PC-9 (cell line): Measurements from ENCODE around the gene HSPA1L. TPM values are rescaled to one million over a fixed set of nuclear protein-coding genes. Genes with fewer than 3 reads are reported as not detected.
"Not testable (repeated sequence)": the region's sequence is repeated elsewhere in the genome, so short reads cannot be mapped to it uniquely, and the experiment has no call there.

Source experiments
- BruUV-seq: library from RNA; stranded (reverse); fragments of 400-500 nt; replicated peaks from 2 replicates; lab custom pipeline; 2021; lab: Mats Ljungman, UMichigan
- CTCF ChIA-PET: fragments of 300-600 bp; sonication (Branson Sonifier 250); formaldehyde crosslinking; loops from one replicate; lab custom pipeline; 2022; ENCODE audit warnings: antibody characterized with exemption; lab: Charles Lee
- POLR2A ChIA-PET: fragments of 300-600 bp; sonication (Branson Sonifier 250); formaldehyde crosslinking; loops from one replicate; lab custom pipeline; 2022; ENCODE audit warnings: antibody characterized with exemption; ENCODE audit not compliant: unreplicated experiment; lab: Charles Lee
- DNase-seq, 2 experiments: peaks; one replicate each; pipeline versions ENCODE4 v3.0.0 to v3.0.0-alpha.2; 2015 to 2022; ENCODE audit warnings: mixed read lengths in 1 of 2
- H2AFZ ChIP-seq: fragments of 200-600 bp; sonication (generic); 2 replicates; pipeline ENCODE4 v1.8.1; 2017; ENCODE audit warnings: antibody characterized with exemption
- H3F3A ChIP-seq: fragments of 200-600 bp; sonication (generic); 2 replicates; pipeline ENCODE4 v1.8.1; 2017; ENCODE audit warnings: antibody characterized with exemption, mild to moderate bottlenecking, low read depth; ENCODE audit not compliant: insufficient read depth
- H3K27ac ChIP-seq: fragments of 200-600 bp; sonication (generic); 2 replicates; pipeline ENCODE4 v1.6.1; 2016; ENCODE audit warnings: mixed run types
- H3K27me3 ChIP-seq: fragments of 200-600 bp; sonication (generic); 2 replicates; pipeline ENCODE4 v1.6.1; 2016; ENCODE audit warnings: low read depth, mixed run types; ENCODE audit not compliant: insufficient read depth
- H3K36me3 ChIP-seq: fragments of 200-600 bp; sonication (generic); 2 replicates; pipeline ENCODE4 v1.6.1; 2016; ENCODE audit warnings: low read depth, mixed run types
- H3K4me1 ChIP-seq: fragments of 200-600 bp; sonication (generic); replicated peaks from 2 replicates; pipeline ENCODE4 v1.6.1; 2016; ENCODE audit warnings: mixed run types; ENCODE audit not compliant: insufficient read depth
- H3K4me2 ChIP-seq: fragments of 200-600 bp; sonication (generic); 2 replicates; pipeline ENCODE4 v1.6.1; 2017; ENCODE audit warnings: mixed run types
- H3K4me3 ChIP-seq: fragments of 200-600 bp; sonication (generic); 2 replicates; pipeline ENCODE4 v1.6.1; 2016; ENCODE audit warnings: mixed run types
- H3K79me2 ChIP-seq: fragments of 200-600 bp; sonication (generic); 2 replicates; pipeline ENCODE4 v1.6.1; 2017; ENCODE audit warnings: low read depth, mixed run types
- H3K9me2 ChIP-seq: fragments of 200-600 bp; sonication (generic); 2 replicates; pipeline ENCODE4 v1.8.1; 2017; ENCODE audit warnings: mild to moderate bottlenecking; ENCODE audit not compliant: insufficient read depth
- H3K9me3 ChIP-seq: fragments of 200-600 bp; sonication (generic); 2 replicates; pipeline ENCODE4 v1.8.1; 2016; ENCODE audit warnings: low read depth; ENCODE audit not compliant: insufficient read depth
- H4K20me1 ChIP-seq: fragments of 200-600 bp; sonication (generic); 2 replicates; pipeline ENCODE4 v1.8.1; 2017; ENCODE audit not compliant: insufficient read depth
- EZH2 ChIP-seq: fragments of 200-600 bp; sonication (generic); IDR thresholded peaks from 2 replicates; pipeline ENCODE4 v1.8.0; 2017; ENCODE audit warnings: antibody characterized with exemption, low read depth
- intact Hi-C: fragments of 100-400 bp; cut with micrococcal nuclease; formaldehyde crosslinking; loops from one replicate; pipeline ENCODE4 v1.10.0; 2022; ENCODE audit not compliant: unreplicated experiment
- total RNA-seq: library from RNA; stranded (reverse); gene quantifications from 2 replicates; pipeline ENCODE4 v1.2.3, GENCODE V29; 2021
- TF ChIP-seq, protein P1 (sequence below): fragments of 200-600 bp; sonication (generic); conservative IDR thresholded peaks from 2 replicates; pipeline ENCODE4 v1.6.1; 2017; ENCODE audit warnings: mixed run types, antibody characterized with exemption, mild to moderate bottlenecking, moderate library complexity

Gene HSPA1L
- total RNA-seq, 1 experiment from 2014 or later: 2.3 TPM

DNA sequence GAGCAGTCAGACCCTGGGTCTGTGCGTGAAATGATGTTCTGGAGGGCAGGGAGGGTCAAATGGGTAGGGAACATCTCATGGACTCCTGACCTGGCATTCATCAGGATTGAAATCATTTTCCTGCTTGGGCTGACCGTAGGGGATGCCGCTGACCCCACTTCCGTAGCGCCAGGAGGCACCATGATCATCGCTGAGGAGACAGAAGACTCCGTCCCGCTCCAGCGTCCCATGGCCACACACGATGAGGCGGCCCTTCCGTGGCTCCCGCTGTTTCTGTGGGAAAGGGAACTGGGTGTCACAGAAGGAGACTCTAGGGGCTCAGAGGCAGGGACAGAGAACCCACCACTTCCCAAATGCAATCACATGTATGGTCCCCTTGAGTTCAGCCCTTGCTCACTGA, 45.3 kb upstream of the HSPA1L start:
- BruUV-seq: no TSS peak
- H3K27ac ChIP-seq: no peak overlapping the region
- H3K27me3 ChIP-seq: no peaks in the 10 kb centered on the region
- no peaks in the 10 kb centered on the region for H4K20me1 ChIP-seq
- ChIA-PET POLR2A (no interaction called here), CTCF (no interaction called here)
- intact Hi-C loops: no loop called here
- no peak overlapping the region for H2AFZ ChIP-seq
- no peaks in the 10 kb centered on the region for H3K9me2 ChIP-seq
- H3K36me3 ChIP-seq: no peaks in the 10 kb centered on the region
- H3K4me2 ChIP-seq: no peak overlapping the region
- H3K4me1 ChIP-seq: peaks cover 19% of the 10 kb centered on the region
- no peak overlapping the region for H3K4me3 ChIP-seq
- no peaks in the 10 kb centered on the region for H3K79me2 ChIP-seq
- DNase-seq: no peak
- H3F3A ChIP-seq: peaks cover 19% of the 10 kb centered on the region; the same call in 1 of the 2 replicates
- TF ChIP-seq EZH2: no peak
- TF ChIP-seq, protein P1, sequence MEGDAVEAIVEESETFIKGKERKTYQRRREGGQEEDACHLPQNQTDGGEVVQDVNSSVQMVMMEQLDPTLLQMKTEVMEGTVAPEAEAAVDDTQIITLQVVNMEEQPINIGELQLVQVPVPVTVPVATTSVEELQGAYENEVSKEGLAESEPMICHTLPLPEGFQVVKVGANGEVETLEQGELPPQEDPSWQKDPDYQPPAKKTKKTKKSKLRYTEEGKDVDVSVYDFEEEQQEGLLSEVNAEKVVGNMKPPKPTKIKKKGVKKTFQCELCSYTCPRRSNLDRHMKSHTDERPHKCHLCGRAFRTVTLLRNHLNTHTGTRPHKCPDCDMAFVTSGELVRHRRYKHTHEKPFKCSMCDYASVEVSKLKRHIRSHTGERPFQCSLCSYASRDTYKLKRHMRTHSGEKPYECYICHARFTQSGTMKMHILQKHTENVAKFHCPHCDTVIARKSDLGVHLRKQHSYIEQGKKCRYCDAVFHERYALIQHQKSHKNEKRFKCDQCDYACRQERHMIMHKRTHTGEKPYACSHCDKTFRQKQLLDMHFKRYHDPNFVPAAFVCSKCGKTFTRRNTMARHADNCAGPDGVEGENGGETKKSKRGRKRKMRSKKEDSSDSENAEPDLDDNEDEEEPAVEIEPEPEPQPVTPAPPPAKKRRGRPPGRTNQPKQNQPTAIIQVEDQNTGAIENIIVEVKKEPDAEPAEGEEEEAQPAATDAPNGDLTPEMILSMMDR: no peak
- no peaks in the 10 kb centered on the region for H3K9me3 ChIP-seq

- BruUV-seq: no TSS peak
- intact Hi-C loops: no loop called here
- no peak for DNase-seq
- Histone ChIP-seq H4K20me1 (no peaks in the 10 kb centered on the region), H3K9me3 (no peaks in the 10 kb centered on the region), H3K9me2 (no peaks in the 10 kb centered on the region), H3K4me1 (peaks cover 15% of the 10 kb centered on the region), H3K36me3 (no peaks in the 10 kb centered on the region), H3K79me2 (no peaks in the 10 kb centered on the region), H2AFZ (no peak overlapping the region), H3K4me2 (no peak overlapping the region), H3K4me3 (no peak overlapping the region), H3F3A (peaks cover 15% of the 10 kb centered on the region; the same call in 1 of the 2 replicates), H3K27ac (no peak overlapping the region), H3K27me3 (no peaks in the 10 kb centered on the region)
- no peak for TF ChIP-seq EZH2
- TF ChIP-seq, protein P1: no peak
- ChIA-PET POLR2A (no interaction called here), CTCF (no interaction called here)
Observed at GRCh38 chr6:31859923-31860322, 44.8 kb upstream of the HSPA1L start.

DNA sequence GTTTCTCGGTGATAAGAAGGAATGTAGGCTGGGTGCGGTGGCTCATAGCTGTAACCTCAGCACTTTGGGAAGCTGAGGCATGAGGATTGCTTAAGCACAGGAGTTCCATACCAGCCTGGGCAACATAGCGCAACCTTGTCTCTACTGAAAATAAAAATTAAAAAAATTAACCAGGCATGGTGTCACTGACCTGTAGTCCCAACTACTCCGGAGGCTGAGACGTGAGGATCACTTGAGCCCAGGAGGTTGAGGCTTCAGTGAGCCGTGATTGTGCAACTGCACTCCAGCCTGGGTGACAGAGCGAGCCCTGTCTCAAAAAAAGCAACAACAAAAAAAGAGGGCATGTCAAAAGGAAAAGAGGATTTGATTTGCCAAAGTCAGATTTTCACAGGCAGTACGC, 43.6 kb upstream of the HSPA1L start:
- Histone ChIP-seq H3K4me3 (no peak overlapping the region), H3K36me3 (no peaks in the 10 kb centered on the region), H3K27ac (no peak overlapping the region), H2AFZ (no peak overlapping the region), H3K4me1 (peaks cover 5% of the 10 kb centered on the region), H3K4me2 (no peak overlapping the region), H3K9me2 (no peaks in the 10 kb centered on the region), H3K79me2 (no peaks in the 10 kb centered on the region), H3F3A (peaks cover 6% of the 10 kb centered on the region; the same call in 1 of the 2 replicates), H3K27me3 (no peaks in the 10 kb centered on the region), H4K20me1 (no peaks in the 10 kb centered on the region), H3K9me3 (no peaks in the 10 kb centered on the region)
- intact Hi-C loops: no loop called here
- ChIA-PET POLR2A (interaction anchor here (0.7 kb wide), 1 partner anchor 81 kb away, joined by 11 read pairs; no protein-coding TSS in a partner anchor), CTCF (interaction anchor here (0.9 kb wide), 1 partner anchor 1009 kb away, joined by 7 read pairs; no protein-coding TSS in a partner anchor)
- no peak for TF ChIP-seq EZH2
- TF ChIP-seq, protein P1: no peak
- no peak for DNase-seq
- BruUV-seq: no TSS peak

DNA sequence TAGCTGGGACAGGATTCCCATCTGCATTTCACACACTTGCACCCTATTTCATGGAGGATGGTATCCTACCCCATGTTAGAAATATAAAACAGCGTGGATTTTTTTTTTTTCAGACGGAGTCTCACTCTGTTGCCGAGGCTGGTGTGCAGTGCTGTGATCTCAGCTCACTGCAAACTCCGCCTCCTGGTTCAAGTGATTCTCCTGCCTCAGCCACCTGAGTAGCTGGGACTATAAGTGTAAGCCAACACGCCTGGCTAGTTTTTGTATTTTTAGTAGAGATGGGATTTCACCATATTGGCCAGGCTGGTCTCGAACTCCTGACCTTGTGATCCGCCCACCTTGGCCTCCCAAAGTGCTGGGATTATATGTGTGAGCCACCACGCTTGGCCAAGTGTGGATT, 42.7 kb upstream of the HSPA1L start:
- BruUV-seq, intact Hi-C loops, H3K27ac ChIP-seq, H3K27me3 ChIP-seq, H3K36me3 ChIP-seq, H4K20me1 ChIP-seq, H3K4me1 ChIP-seq, H3F3A ChIP-seq, H3K79me2 ChIP-seq, H3K9me3 ChIP-seq, POLR2A ChIA-PET, H3K9me2 ChIP-seq, H3K4me2 ChIP-seq, H2AFZ ChIP-seq, DNase-seq, H3K4me3 ChIP-seq: not testable (repeated sequence)
- CTCF ChIA-PET: interaction anchor here (0.9 kb wide), 1 partner anchor 1010 kb away, joined by 7 read pairs; no protein-coding TSS in a partner anchor

DNA sequence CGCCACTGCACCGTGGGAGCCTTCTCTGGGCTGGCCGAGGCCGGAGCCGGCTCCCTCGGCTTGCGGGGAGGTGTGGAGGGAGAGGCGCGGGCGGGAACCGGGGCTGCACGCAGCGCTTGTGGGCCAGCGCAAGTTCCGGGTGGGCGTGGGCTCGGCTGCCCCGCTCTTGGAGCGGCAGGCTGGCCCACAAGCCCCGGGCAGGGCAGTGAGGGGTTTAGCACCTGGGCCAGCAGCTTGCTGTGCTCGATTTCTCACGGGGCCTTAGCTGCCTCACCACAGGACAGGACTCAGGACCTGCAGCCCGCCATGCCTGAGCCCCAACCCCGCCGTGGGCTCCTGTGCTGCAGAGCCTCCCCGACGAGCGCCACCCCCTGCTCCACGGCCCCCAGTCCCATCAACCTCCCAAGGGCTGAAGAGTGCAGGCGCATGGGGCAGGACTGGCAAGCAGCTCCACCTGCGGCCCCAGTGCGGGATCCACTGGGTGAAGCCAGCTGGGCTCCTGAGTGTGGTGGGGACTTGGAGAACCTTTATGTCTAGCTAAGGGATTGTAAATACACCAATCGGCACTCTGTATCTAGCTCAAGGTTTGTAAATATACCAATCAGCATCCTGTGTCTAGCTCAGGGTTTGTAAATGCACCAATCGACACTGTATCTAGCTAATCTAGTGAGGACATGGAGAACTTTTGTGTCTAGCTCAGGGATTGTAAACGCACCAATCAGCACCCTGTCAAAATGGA, 37.1 kb upstream of the HSPA1L start:
- H3K4me2 ChIP-seq, H3K27me3 ChIP-seq, H3K4me3 ChIP-seq, H3K79me2 ChIP-seq, H3K27ac ChIP-seq, H4K20me1 ChIP-seq, CTCF ChIA-PET, H2AFZ ChIP-seq, H3K4me1 ChIP-seq, H3K36me3 ChIP-seq, H3K9me3 ChIP-seq, BruUV-seq, DNase-seq, intact Hi-C loops, POLR2A ChIA-PET, H3K9me2 ChIP-seq: not testable (repeated sequence)
- H3F3A ChIP-seq: peaks cover 11% of the 10 kb centered on the region; the same call in 1 of the 2 replicates
